Kidney capillary endothelial cell (primary cell): ENCODE results near the gene TAF15.

Experiments used
- DNase-seq: peaks from one replicate; pipeline ENCODE4 v3.0.0-alpha.2; 2018; ENCODE audit warnings: low spot score

Gene TAF15

GRCh38 chr17:35808962-35809854, at the start of gene TAF15:
Gene TAF15, plus strand, starts transcription at chr17:35809484. Its CDS starts 86 bp downstream, at chr17:35809570.
- DNase-seq: peak; percentile 96

GRCh38 chr17:35760587-35760986, 48.7 kb upstream of the TAF15 start, which contains the start of gene C17orf50:
Gene C17orf50, plus strand, starts transcription at chr17:35760887. Its CDS starts 55 bp downstream, at chr17:35760942.
- DNase-seq: no peak

GRCh38 chr17:35761601-35762000, 47.7 kb upstream of the TAF15 start:
- DNase-seq: no peak

- DNase-seq: no peak
These were observed 45.5 kb upstream of the TAF15 start for GRCh38 chr17:35763767-35764122.

- DNase-seq: peak; percentile 83
These were observed 44.9 kb upstream of the TAF15 start for GRCh38 chr17:35764123-35764991.

GRCh38 chr17:35765086-35765710, 44.1 kb upstream of the TAF15 start:
- DNase-seq: no peak

- no peak for DNase-seq
These were observed 43.4 kb upstream of the TAF15 start for GRCh38 chr17:35765756-35766488.

GRCh38 chr17:35766489-35766877, 42.8 kb upstream of the TAF15 start:
- DNase-seq: no peak

GRCh38 chr17:35766903-35767510, 42.3 kb upstream of the TAF15 start:
- DNase-seq: peak; percentile 56

GRCh38 chr17:35768797-35769196, 40.5 kb upstream of the TAF15 start:
- DNase-seq: no peak

- DNase-seq: no peak
These were observed 39.3 kb upstream of the TAF15 start for GRCh38 chr17:35769895-35770486.

GRCh38 chr17:35773129-35773528, 36.2 kb upstream of the TAF15 start:
- DNase-seq: no peak

- no peak for DNase-seq
These were observed 35.4 kb upstream of the TAF15 start for GRCh38 chr17:35773679-35774425.

- DNase-seq: no peak
These were observed 34.8 kb upstream of the TAF15 start for GRCh38 chr17:35774499-35774898.

GRCh38 chr17:35775039-35775438, 34.2 kb upstream of the TAF15 start:
- no peak for DNase-seq

GRCh38 chr17:35775583-35775982, 33.7 kb upstream of the TAF15 start:
- DNase-seq: no peak

GRCh38 chr17:35778641-35779196, 30.6 kb upstream of the TAF15 start:
- no peak for DNase-seq

GRCh38 chr17:35780950-35781349, 28.3 kb upstream of the TAF15 start:
- DNase-seq: no peak

GRCh38 chr17:35784895-35785294, 24.4 kb upstream of the TAF15 start:
- no peak for DNase-seq

GRCh38 chr17:35786941-35787432, 22.3 kb upstream of the TAF15 start:
- no peak for DNase-seq
